Ishikawa (cell line): Measurements from ENCODE around the gene CCSER1.

ENCODE experiments used
- CEBPB ChIP-seq: IDR thresholded peaks from 2 replicates; pipeline ENCODE4 v1.6.1; 2012
- CREB1 ChIP-seq: IDR thresholded peaks from 2 replicates; pipeline ENCODE4 v1.6.1; 2012; ENCODE audit warnings: low read depth
- EP300 ChIP-seq: IDR thresholded peaks from 2 replicates; pipeline ENCODE4 v1.6.1; 2012; ENCODE audit warnings: borderline replicate concordance
- FOXM1 ChIP-seq: IDR thresholded peaks from 2 replicates; pipeline ENCODE4 v1.6.1; 2012; ENCODE audit warnings: low read depth, borderline replicate concordance
- NFIC ChIP-seq: IDR thresholded peaks from 2 replicates; pipeline ENCODE4 v1.6.1; 2012
- RAD21 ChIP-seq: IDR thresholded peaks from 2 replicates; pipeline ENCODE4 v1.6.1; 2012; ENCODE audit warnings: low read depth
- TAF1 ChIP-seq: IDR thresholded peaks from 2 replicates; pipeline ENCODE4 v1.6.1; 2012; ENCODE audit warnings: low read depth, mild to moderate bottlenecking
- YY1 ChIP-seq: IDR thresholded peaks from 2 replicates; pipeline ENCODE4 v1.6.1; 2012; ENCODE audit warnings: low read depth
- TF ChIP-seq, protein P1 (sequence below): IDR thresholded peaks from 2 replicates; pipeline ENCODE4 v1.6.1; 2012

DNA sequence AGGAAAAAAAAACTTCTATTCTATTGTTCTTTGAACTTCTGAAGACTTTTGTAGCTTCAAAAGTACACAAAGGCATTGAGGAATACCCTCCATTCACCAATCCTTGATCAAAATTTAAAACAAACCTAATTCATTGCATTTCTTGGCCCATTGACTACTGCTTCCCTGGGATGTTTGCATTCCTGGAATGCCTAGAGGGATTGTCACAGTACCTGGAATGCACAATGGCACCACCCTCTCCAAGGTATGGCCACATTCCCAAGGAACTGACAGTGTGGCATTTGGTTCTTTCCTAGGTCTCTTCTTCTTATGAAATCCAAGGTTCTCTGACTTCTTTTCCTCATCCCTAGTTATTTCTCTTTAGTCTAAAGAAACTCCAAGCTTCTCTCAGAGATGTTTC is 600.7 kb downstream of the CCSER1 start:
- TF ChIP-seq YY1 (peak; percentile 61; the same call in 1 of the 2 replicates), TAF1 (no peak), FOXM1 (peak; percentile 73), RAD21 (no peak), CEBPB (no peak), NFIC (peak; percentile 80), EP300 (peak; percentile 87), CREB1 (no peak)
- TF ChIP-seq, protein P1, sequence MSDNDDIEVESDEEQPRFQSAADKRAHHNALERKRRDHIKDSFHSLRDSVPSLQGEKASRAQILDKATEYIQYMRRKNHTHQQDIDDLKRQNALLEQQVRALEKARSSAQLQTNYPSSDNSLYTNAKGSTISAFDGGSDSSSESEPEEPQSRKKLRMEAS, result no peak
